Measurements from ENCODE around the gene ESPN. TPM values are rescaled to one million over a fixed set of nuclear protein-coding genes. Genes with fewer than 3 reads are reported as not detected.

The ESPN gene
- total and polyA plus RNA-seq, 7 donors = 0.55 to 202 (median 86.5) TPM; not detected in 2

- Histone ChIP-seq H3K4me1 (peaks cover 0 to 21% (median 17%) of the 10 kb centered on the region in 4 donors), H3K4me3 (peak overlapping the region; percentile 45 to 65 (median 58)), H3K9me3 (no peaks in the 10 kb centered on the region), H3K36me3 (no peaks in the 10 kb centered on the region), H3K27me3 (peaks cover 0 to 19% (median 0%) of the 10 kb centered on the region in 3 donors), H3K27ac (peak overlapping the region; percentile 43 to 68 (median 53))
- TF ChIP-seq, protein P1, sequence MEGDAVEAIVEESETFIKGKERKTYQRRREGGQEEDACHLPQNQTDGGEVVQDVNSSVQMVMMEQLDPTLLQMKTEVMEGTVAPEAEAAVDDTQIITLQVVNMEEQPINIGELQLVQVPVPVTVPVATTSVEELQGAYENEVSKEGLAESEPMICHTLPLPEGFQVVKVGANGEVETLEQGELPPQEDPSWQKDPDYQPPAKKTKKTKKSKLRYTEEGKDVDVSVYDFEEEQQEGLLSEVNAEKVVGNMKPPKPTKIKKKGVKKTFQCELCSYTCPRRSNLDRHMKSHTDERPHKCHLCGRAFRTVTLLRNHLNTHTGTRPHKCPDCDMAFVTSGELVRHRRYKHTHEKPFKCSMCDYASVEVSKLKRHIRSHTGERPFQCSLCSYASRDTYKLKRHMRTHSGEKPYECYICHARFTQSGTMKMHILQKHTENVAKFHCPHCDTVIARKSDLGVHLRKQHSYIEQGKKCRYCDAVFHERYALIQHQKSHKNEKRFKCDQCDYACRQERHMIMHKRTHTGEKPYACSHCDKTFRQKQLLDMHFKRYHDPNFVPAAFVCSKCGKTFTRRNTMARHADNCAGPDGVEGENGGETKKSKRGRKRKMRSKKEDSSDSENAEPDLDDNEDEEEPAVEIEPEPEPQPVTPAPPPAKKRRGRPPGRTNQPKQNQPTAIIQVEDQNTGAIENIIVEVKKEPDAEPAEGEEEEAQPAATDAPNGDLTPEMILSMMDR (IDR thresholded peaks at IDR 0.05) = no peak
- TF ChIP-seq EP300 (IDR thresholded peaks at IDR 0.05) (no peak), POLR2A (IDR thresholded peaks at IDR 0.05) (no peak)
- DNase-seq = no peak
- WGBS, 2 donors = 3 to 8% methylated on average over 21 of the region's 21 CpGs
- intact Hi-C loops (cut with DNase I) = no loop called here
These were observed 72.3 kb downstream of the ESPN start for GRCh38 chr1:6496890-6497214.

DNA sequence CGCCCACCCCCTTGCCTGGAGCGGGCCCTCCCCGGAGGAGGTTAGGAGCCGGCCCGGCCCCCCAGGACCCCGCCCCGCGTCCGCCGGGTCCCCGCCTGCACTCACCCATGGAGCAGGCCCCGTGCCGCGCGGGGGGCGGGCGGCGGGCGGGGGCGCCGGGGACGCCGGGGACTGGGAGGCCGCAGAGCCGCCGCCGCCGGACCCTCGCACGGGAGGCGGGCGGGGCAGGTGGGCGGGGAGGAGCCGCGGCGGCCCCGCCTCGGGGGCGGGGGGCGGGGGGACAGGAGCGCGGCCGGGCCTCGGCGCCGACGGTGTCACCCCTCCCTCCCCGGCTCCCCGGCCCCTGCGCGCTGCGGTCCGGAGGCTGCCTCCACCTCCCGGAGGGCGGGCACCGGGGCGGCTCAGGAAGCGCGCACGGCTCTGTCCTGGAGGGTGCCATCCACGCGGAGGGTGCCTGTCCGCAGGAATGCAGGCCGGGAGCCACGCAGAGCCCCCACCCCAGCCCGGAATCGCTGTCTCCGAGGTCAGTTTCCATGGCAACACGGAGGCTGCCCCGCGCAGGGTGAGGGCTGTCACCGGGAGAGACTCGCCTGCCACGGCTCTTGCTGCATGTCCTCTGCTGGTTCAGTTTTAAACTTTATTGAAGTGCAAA is 72.8 kb downstream of the ESPN start:
- Histone ChIP-seq H3K27ac (peak overlapping the region; percentile 43 to 68 (median 53)), H3K27me3 (peaks cover 0 to 19% (median 0%) of the 10 kb centered on the region in 3 donors), H3K36me3 (no peaks in the 10 kb centered on the region), H3K4me1 (peaks cover 0 to 21% (median 17%) of the 10 kb centered on the region in 4 donors), H3K4me3 (peak overlapping the region; percentile 45 to 65 (median 58)), H3K9me3 (no peaks in the 10 kb centered on the region)
- intact Hi-C loops (cut with DNase I) = no loop called here
- TF ChIP-seq POLR2AphosphoS5 (IDR thresholded peaks at IDR 0.05) (no peak), EP300 (IDR thresholded peaks at IDR 0.05) (no peak), POLR2A (IDR thresholded peaks at IDR 0.05) (no peak)
- TF ChIP-seq, protein P1 (IDR thresholded peaks at IDR 0.05) = no peak
- DNase-seq = no peak
- WGBS, 2 donors = 1% methylated on average over 74 of the region's 74 CpGs

GRCh38 chr1:6497867-6498575 is 73.4 kb downstream of the ESPN start:
- H3K36me3 ChIP-seq = no peaks in the 10 kb centered on the region
- TF ChIP-seq EP300 (IDR thresholded peaks at IDR 0.05) (no peak), POLR2AphosphoS5 (IDR thresholded peaks at IDR 0.05) (no peak)
- TF ChIP-seq, protein P1 (IDR thresholded peaks at IDR 0.05) = no peak
- H3K4me3 ChIP-seq = peak overlapping the region; percentile 40 to 65 (median 58)
- H3K27ac ChIP-seq = peak overlapping the region in 3 of 4 donors; percentile 35 to 57 (median 43)
- WGBS, 2 donors = 20 to 47% methylated on average over 20 of the region's 20 CpGs
- H3K27me3 ChIP-seq = peaks cover 0 to 19% (median 0%) of the 10 kb centered on the region in 3 donors
- H3K4me1 ChIP-seq = peaks cover 0 to 21% (median 17%) of the 10 kb centered on the region in 4 donors
- intact Hi-C loops (cut with DNase I) = no loop called here
- no peaks in the 10 kb centered on the region for H3K9me3 ChIP-seq
- DNase-seq = peak; percentile 63

- no peak overlapping the region for H3K27ac ChIP-seq
- DNase-seq = peak; percentile 62
- no peak overlapping the region for H3K4me3 ChIP-seq
- H3K9me3 ChIP-seq = no peaks in the 10 kb centered on the region
- peaks cover 0 to 21% (median 17%) of the 10 kb centered on the region in 4 donors for H3K4me1 ChIP-seq
- intact Hi-C loops (cut with DNase I) = no loop called here
- no peaks in the 10 kb centered on the region for H3K36me3 ChIP-seq
- WGBS, 2 donors = 73 to 78% methylated on average over 13 of the region's 13 CpGs
- H3K27me3 ChIP-seq = peaks cover 0 to 19% (median 0%) of the 10 kb centered on the region in 3 donors
- no peak for TF ChIP-seq EP300 (IDR thresholded peaks at IDR 0.05)
- no peak for TF ChIP-seq POLR2A (IDR thresholded peaks at IDR 0.05)
- TF ChIP-seq, protein P1 (IDR thresholded peaks at IDR 0.05) = no peak
- TF ChIP-seq POLR2AphosphoS5 (IDR thresholded peaks at IDR 0.05) = no peak
These were observed 74.1 kb downstream of the ESPN start for GRCh38 chr1:6498576-6499111.

Data from sigmoid colon (tissue), 7 donors.